ENCODE data around the gene TNFRSF18.

Gene TNFRSF18

DNA sequence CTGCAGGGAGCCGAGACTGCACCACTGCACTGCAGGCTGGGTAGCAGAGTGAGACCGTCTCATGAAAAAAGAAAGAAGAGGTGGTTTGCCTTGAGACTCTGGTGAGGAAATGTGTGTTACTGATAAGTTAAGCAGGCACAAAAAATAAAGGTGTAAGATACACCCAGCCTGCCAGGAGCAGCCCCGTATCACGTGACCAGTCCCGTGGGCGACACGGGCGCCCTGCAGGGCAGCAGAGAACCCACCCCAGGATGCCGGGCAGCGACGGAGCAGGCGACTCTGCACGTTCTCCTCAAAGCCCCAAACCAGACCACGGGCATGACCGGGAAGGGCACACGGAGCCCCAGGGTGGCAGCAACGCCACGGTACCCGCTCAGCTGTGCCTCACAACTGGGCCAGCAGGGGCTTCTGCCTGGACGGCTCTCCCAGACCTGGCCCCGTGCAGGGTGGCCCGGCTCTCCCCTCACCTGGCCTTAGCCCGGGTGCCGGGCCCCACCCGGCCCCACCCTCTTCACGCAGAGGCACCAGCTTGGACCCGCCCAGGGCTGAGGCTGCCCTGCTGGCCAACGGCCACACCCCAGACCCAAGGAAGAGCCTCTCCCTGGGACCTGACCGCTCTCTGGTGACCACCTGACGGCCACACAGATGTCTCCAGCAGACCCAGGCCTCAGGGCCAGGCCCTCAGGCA is 15.6 kb upstream of the TNFRSF18 start:
- TF ChIP-seq, protein P1, sequence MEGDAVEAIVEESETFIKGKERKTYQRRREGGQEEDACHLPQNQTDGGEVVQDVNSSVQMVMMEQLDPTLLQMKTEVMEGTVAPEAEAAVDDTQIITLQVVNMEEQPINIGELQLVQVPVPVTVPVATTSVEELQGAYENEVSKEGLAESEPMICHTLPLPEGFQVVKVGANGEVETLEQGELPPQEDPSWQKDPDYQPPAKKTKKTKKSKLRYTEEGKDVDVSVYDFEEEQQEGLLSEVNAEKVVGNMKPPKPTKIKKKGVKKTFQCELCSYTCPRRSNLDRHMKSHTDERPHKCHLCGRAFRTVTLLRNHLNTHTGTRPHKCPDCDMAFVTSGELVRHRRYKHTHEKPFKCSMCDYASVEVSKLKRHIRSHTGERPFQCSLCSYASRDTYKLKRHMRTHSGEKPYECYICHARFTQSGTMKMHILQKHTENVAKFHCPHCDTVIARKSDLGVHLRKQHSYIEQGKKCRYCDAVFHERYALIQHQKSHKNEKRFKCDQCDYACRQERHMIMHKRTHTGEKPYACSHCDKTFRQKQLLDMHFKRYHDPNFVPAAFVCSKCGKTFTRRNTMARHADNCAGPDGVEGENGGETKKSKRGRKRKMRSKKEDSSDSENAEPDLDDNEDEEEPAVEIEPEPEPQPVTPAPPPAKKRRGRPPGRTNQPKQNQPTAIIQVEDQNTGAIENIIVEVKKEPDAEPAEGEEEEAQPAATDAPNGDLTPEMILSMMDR (IDR thresholded peaks at IDR 0.05; ENCODE audit: low read length, missing control alignments), result no peak
- DNase-seq (ENCODE audit: low read depth), result no peak
- H3K4me3 ChIP-seq (replicated peaks; ENCODE audit: low read depth, low read length), result no peak overlapping the region

DNA sequence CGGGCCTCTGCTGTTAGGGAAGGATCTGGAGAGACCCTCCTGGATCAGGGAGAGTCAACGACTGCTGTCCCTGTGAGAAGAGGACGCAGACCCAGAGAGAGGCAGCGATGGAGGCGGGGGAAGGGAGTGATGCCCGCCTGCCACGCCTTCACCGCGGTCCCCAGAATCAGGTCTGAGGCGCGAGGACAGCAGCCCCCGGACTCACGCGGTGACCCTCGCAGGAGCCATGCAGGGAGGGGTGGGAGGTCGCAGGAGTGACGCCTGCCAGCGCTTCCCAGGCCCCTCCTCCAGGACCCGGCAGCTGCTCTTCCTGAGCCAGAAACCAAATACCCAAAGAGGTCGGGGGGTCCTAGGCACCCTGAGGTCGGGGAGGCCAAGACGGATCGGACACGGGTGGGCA is 13.8 kb upstream of the TNFRSF18 start:
- DNase-seq (ENCODE audit: low read depth), result no peak
- H3K4me3 ChIP-seq (replicated peaks; ENCODE audit: low read depth, low read length), result no peak overlapping the region
- TF ChIP-seq, protein P1 (IDR thresholded peaks at IDR 0.05; ENCODE audit: low read length, missing control alignments), result no peak

DNA sequence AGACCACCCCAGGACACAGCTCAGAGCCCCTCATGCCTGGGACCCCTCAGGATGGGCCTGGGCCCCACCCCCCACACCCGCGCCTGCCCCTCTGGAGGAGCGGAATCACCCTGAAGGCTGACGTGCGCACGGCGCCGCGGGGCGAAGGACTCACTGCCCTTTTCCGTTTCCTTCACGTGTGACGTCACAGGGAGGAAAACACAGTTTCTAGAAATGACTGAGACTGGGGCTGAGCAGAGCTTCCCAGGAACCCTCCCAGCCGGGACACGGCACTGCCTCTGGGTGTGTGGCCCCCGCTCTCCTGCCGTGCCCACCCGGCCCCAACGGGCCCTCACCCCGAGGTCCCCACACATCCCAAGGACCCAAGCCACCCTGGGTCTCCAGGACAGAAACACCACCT is 12.9 kb upstream of the TNFRSF18 start:
- H3K4me3 ChIP-seq (replicated peaks; ENCODE audit: low read depth, low read length), result no peak overlapping the region
- TF ChIP-seq, protein P1 (IDR thresholded peaks at IDR 0.05; ENCODE audit: low read length, missing control alignments), result no peak

DNA sequence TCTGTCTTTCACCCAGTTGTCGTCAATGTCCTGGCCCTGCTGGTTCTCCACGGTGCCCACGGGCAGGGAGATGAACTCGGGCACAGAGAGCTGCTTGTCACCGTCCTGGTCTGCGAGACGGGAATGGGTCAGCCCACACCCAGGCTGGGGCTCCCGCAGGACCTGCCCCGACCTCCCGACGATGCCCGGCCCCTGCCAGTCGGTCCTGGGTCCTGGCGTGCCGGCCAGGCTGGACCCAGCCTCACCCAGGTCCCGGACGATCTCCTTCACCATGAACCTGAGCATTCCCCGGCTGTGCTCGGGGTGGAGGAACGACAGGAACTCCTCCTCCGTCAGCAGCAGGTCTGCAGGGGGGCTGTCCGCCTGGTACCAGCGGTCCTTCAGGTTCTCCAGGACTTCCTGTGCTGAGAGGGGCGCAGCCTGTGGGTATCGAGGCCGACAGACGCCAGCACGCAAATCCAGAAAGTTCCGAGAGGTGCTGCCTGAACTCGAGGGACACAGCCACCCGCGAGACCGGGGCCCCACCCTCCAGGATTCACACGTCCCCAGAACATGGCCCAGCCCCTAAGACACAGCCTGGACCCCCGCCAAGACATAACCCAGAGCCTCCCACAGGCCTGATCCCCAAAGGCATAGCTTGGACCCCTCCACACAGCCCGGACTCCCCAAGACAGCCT is 12.3 kb upstream of the TNFRSF18 start:
- DNase-seq (ENCODE audit: low read depth), result no peak
- TF ChIP-seq, protein P1 (IDR thresholded peaks at IDR 0.05; ENCODE audit: low read length, missing control alignments), result no peak
- no peak overlapping the region for H3K4me3 ChIP-seq (replicated peaks; ENCODE audit: low read depth, low read length)

More for the DNA sequence above, 12.9 kb upstream of the TNFRSF18 start:
- DNase-seq (ENCODE audit: low read depth), result no peak

DNA sequence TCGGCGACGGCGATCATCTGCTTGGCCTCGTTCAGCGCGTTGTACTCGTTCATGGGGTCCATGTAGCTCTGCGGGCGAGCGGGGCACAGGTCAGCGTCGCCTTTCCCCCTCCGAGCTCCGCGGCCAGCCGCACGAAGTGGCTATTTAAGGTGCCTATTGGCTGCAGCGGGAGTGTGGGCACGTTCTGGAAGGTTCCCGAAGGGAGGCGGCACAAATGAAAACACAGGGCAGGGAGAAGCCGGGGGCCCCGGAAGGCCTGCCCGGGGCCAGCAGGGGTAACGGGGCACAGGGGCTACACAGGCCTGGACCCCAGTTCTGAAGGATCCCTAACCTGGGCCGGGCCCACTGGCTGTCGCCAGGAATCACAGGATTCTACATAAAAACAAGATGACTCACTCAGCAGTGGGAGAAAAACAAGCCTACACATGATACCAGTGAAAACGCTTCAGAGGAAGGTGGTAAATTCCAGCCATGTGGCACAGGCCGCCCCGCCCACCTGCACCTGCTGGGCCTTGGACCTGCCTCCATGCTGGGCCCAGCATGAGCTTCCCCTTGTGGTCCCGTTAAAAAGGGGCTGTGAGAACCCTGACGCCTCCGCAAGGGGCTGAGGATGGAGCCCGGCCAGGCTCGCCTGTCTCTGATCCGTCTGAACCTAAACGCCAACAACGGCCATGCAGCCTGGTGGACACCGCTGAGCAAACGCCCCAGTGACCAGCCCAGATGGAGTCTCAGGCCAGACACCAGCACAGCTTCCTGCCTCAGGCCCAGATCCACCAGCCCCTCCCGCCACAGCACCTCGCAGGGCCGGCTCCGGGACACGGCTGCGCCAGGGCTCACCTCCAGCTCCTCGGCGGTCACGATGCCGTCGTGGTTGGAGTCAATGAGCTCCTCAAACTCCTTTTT is 11.5 kb upstream of the TNFRSF18 start:
- TF ChIP-seq, protein P1 (IDR thresholded peaks at IDR 0.05; ENCODE audit: low read length, missing control alignments), result no peak
- H3K4me3 ChIP-seq (replicated peaks; ENCODE audit: low read depth, low read length), result no peak overlapping the region
- peak; percentile 14 for DNase-seq (ENCODE audit: low read depth)

DNA sequence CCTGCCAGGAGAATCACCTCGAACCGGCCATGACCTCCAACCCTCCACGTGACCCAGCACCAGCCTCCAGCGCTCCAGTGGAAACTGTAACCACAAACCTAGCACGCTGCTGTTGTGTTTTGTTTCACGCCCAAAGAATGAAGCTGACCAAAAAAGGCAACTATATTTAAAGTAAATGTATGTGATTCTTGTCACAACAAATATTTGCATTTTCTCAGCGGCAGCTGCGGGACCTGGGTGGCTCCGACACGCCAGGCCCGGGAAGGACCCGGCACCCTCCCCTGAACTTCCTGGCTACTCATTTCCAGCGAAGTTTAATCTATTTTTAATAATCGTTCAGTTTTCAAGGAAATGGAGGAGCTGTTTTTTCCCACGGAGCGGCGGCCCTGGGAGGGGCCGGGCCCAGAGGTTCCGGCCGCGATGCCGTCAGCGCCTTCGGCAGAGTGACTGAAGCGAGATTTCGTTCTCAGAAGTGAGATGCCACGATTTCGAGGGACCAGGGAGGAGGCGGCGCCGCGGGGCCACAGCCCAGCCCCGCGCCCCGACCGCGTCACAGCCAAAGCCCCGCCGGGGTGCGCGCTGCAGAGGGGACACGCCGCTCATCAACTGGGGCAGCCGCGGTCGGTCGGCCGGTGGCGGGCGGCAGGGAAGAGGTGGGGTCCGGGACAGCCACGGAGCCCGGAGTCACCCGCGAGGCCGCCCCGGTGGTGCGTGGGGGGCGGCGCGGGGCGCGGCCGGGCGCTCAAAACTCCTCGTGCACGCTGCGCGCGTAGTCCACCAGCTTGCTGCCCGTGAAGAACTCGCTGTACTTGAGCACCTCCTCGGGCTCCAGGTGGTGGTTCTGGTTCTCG is 10.6 kb upstream of the TNFRSF18 start:
- no peak overlapping the region for H3K4me3 ChIP-seq (replicated peaks; ENCODE audit: low read depth, low read length)
- DNase-seq (ENCODE audit: low read depth), result no peak
- TF ChIP-seq, protein P1 (IDR thresholded peaks at IDR 0.05; ENCODE audit: low read length, missing control alignments), result no peak
